K562 (cell line): ENCODE data around the gene MARS1.

Experiments
- ARID4B ChIP-seq: sonication (generic); formaldehyde crosslinking; IDR thresholded peaks from 2 replicates; pipeline ENCODE4 v1.8.0; 2022; ENCODE audit warnings: mild to moderate bottlenecking, missing genetic modification reagents
- CSDE1 ChIP-seq, 2 experiments: fragments of 450-650 bp; IDR thresholded peaks; 2 replicates each; pipeline ENCODE4 v1.6.1; 2016; ENCODE audit warnings: mild to moderate bottlenecking in 1 of 2
- DEAF1 ChIP-seq: fragments of 450-650 bp; formaldehyde crosslinking; IDR thresholded peaks from 2 replicates; pipeline ENCODE4 v1.4.0; 2020; ENCODE audit warnings: mild to moderate bottlenecking, moderate library complexity
- HSF4 ChIP-seq: fragments of 250-450 bp; sonication (Bioruptor Pico); IDR thresholded peaks from 2 replicates; pipeline ENCODE4 v2.1.2; 2022; ENCODE audit warnings: mild to moderate bottlenecking, moderate library complexity, borderline replicate concordance
- POLR2A ChIP-seq: fragments of 450-650 bp; conservative IDR thresholded peaks from 2 replicates; pipeline ENCODE4 v1.6.1; 2016
- RBBP5 ChIP-seq: fragments of 200-600 bp; sonication (generic); IDR thresholded peaks from 2 replicates; pipeline ENCODE4 v1.6.1; 2012; ENCODE audit warnings: borderline replicate concordance, mild to moderate bottlenecking, low read length, control low read depth, inconsistent platforms; ENCODE audit not compliant: insufficient read depth, poor library complexity, severe bottlenecking
- RBM17 ChIP-seq: fragments of 200-400 bp; formaldehyde crosslinking; IDR thresholded peaks from 2 replicates; pipeline ENCODE4 v1.6.1; 2017; ENCODE audit warnings: low read depth, mild to moderate bottlenecking, low read length, borderline replicate concordance
- SNIP1 ChIP-seq: fragments of 450-650 bp; IDR thresholded peaks from 2 replicates; pipeline ENCODE4 v1.7.1; 2017; ENCODE audit warnings: low read depth, mild to moderate bottlenecking
- SNRNP70 ChIP-seq: fragments of 200-400 bp; formaldehyde crosslinking; optimal IDR thresholded peaks from 2 replicates; pipeline ENCODE3; 2017; ENCODE audit warnings: low read depth, low read length
- SRF ChIP-seq, 2 experiments: fragments of 250-450, 450-650 bp in 1 of 2; sonication (Bioruptor Pico) in 1 of 2; sonication (generic) in 1 of 2; formaldehyde crosslinking; IDR thresholded peaks; 2 replicates each; pipeline versions ENCODE4 v1.5.0 to v1.5.1; 2020 to 2022; ENCODE audit warnings: mild to moderate bottlenecking in 1 of 2, missing genetic modification reagents in 1 of 2
- ZNF232 ChIP-seq: sonication (generic); formaldehyde crosslinking; IDR thresholded peaks from 2 replicates; pipeline ENCODE4 v1.8.0; 2022; ENCODE audit warnings: mild to moderate bottlenecking, missing genetic modification reagents
- ZNF274 ChIP-seq: IDR thresholded peaks from 2 replicates; pipeline ENCODE4 v1.6.1; 2011; ENCODE audit warnings: low read depth, mild to moderate bottlenecking, low read length, moderate library complexity, borderline replicate concordance

GRCh38 chr12:57511588-57512325 is 23.9 kb downstream of the MARS1 start:
- TF ChIP-seq ARID4B (CRISPR knock-in tag) (no peak), POLR2A (no peak), RBBP5 (no peak), ZNF274 (no peak), ZNF232 (CRISPR knock-in tag) (no peak), RBM17 (no peak), HSF4 (CRISPR knock-in tag) (no peak), SRF (CRISPR knock-in tag; IDR thresholded peaks at IDR 0.05) (no peak), DEAF1 (CRISPR knock-in tag) (no peak), SNRNP70 (no peak), CSDE1 (IDR thresholded peaks at IDR 0.05) (no peak), SNIP1 (no peak)
